Jurkat, Clone E6-1 (cell line): Measurements from ENCODE around the gene CFAP100.

ENCODE experiments used
- DNase-seq: peaks from one replicate; pipeline ENCODE4 v3.0.0-alpha.2; 2011; ENCODE audit warnings: low read depth, low spot score
- H3K4me3 ChIP-seq: 2 replicates; pipeline ENCODE4 v1.5.1; 2011; ENCODE audit warnings: mild to moderate bottlenecking, low read length, control low read depth, moderate library complexity

CFAP100 gene

DNA sequence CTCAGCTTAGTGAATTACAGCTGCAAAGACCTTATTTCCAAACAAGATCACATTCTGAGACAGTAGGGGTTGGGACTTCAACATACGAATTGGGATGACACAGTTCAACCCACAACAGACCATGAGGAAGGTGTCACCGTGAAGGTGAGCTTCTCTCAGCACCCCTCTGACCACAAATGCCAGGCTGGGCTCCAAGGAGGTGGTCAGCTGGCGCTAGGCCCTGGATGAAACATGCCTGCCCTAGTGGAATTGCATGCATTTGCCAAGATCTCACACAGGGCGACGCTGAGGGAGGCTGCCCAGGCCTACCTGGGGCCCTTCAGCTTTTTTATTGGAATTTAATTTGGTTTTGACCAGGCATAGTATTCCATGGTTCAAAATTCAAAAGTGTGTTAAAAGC lies 1.8 kb downstream of the CFAP100 start:
- no peak overlapping the region for H3K4me3 ChIP-seq
- no peak for DNase-seq

GRCh38 chr3:126397610-126398422 lies 3.1 kb downstream of the CFAP100 start:
- no peak overlapping the region for H3K4me3 ChIP-seq
- no peak for DNase-seq

DNA sequence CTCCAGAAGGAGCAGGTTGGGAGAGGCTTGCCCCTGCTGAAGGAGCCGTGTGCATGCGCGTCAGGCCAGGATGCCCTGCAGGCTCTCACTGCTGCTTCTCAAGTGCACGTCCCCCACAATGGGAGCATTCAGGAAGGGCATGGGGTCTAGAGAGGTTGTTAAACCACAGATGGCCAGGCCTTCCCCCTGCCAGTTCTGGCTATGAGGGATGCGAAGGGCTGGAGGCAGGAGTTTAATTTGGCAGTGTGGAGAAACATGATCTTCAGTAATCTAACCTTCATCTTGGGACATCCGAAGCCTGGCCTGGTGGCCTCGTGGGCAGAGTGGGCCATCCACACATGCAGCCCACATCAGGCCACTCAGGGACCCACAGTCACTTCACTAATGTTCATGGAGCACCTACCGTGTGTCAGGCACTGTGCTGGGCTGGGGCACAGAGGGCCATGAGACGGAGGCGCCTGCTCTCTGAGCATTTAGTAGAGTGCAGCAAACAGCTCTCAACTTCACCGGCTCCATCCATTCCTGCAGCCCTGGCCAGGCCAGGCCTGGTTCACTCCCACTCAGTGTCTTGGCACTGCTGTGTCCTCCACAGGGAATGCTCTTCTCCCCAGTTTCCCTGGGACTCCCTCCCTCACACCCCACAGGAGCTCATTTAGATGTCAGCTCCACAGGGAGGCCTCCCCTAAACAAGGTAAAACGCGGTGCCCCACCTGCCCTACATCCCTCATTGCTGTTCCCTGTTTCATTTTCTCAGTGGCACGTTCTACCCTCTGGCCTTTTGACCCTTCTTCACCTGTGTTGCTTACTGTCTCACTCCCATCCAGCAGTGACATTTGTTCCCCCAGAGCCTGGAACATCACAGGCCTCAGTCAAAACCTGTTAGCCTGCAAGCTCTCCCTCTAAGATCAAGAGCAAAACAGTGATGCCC lies 4.0 kb downstream of the CFAP100 start:
- no peak overlapping the region for H3K4me3 ChIP-seq
- DNase-seq = no peak

GRCh38 chr3:126399351-126399735 lies 4.6 kb downstream of the CFAP100 start:
- no peak for DNase-seq
- no peak overlapping the region for H3K4me3 ChIP-seq

DNA sequence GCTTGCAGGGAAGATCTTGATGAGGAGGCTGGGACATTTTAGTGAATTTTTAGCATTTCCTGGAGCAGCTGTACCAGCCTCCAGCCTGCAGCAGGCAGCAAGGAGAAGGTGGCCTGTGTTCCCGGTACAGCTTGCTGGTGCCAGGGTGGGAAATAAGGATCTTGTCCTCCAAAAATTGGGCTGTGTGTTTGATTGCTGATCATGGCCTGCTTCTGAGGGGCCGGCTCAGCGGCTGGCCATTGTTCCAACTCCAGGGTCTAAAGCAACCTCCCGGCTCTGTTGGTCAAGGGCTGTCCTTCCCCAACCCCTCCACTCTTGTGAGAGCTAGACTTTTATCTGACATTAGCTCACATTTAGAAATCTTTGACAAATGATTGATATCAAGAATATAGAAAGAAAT lies 5.0 kb downstream of the CFAP100 start:
- no peak overlapping the region for H3K4me3 ChIP-seq
- DNase-seq = no peak

- DNase-seq = no peak
- no peak overlapping the region for H3K4me3 ChIP-seq
These were observed 7.0 kb downstream of the CFAP100 start for GRCh38 chr3:126401611-126402160.

DNA sequence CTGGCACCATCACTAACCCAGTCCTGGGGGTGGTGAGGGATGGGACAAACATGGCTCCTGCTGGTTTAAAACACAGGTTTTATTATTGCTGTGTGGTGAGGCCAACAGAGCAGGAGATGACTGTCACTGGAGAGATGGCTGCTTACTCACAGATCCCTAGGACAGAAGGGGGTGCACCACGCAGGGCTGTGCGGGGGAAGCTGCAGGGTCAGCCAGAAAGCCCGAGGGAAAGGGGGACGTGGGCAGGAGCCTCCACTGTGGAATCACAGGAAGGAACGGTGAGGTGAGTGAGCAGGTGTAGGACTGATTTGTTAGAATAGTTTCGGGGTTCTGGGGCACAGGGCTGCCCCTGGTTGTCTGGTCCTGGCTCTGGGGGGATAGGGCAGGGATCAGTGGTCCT lies 7.5 kb downstream of the CFAP100 start:
- no peak overlapping the region for H3K4me3 ChIP-seq
- DNase-seq = no peak

GRCh38 chr3:126402666-126403302 lies 8.1 kb downstream of the CFAP100 start:
- no peak overlapping the region for H3K4me3 ChIP-seq
- DNase-seq = no peak

GRCh38 chr3:126406389-126407296 lies 11.9 kb downstream of the CFAP100 start:
- no peak overlapping the region for H3K4me3 ChIP-seq
- no peak for DNase-seq

DNA sequence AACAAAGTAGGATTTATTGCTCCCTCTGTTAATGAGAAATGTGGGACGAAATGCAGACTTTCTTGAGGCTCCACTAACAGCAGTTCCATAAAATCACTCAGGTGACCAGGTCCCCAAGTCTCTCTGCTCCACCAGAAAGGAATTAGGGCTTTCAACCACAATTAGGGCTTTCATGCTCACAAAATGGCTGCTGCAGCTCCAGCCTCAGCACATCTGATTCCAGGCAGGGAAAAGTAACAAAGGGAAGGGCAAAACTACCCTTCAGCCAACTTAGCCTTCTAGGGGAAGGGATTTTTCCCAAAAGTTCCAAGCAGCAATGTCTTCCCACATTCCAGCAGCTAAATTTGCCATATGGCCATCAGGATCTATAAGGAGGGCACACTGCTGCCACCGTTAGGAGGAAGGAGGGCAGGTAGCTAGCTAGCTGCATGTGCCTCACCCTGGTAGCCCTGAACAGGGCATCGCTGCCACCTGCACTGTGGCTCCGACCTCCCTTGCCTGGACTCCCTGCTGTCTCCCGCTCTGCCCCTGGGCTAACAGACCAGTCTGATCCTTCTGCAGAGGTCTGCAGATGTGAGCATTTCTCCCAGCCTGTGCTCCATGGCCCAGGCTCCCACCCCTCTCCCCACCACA lies 12.8 kb downstream of the CFAP100 start:
- no peak for DNase-seq
- no peak overlapping the region for H3K4me3 ChIP-seq

- no peak overlapping the region for H3K4me3 ChIP-seq
- DNase-seq = no peak
These were observed 13.4 kb downstream of the CFAP100 start for GRCh38 chr3:126408099-126408498.

- DNase-seq = no peak
- H3K4me3 ChIP-seq = no peak overlapping the region
These were observed 18.4 kb downstream of the CFAP100 start for GRCh38 chr3:126412841-126413692.

DNA sequence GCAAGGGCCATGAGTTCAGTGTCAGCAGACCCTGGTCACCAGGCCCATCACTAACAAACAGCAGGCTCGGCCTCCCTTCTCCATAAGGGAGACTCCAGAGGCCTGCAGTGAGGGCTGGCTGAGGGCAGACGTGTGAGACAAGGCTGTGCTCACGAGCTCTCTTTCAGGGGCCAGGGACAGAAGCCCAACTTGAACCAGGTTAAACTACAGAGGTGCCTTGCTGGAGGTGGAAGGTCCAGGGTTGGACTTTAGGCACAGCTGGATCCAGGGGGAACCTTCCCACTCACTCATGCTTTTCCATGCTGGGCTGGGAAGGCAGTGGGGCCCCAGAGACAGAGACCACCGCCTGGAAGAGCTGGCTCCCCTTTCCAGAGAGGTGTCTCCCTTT lies 19.0 kb downstream of the CFAP100 start:
- no peak overlapping the region for H3K4me3 ChIP-seq
- DNase-seq = no peak

DNA sequence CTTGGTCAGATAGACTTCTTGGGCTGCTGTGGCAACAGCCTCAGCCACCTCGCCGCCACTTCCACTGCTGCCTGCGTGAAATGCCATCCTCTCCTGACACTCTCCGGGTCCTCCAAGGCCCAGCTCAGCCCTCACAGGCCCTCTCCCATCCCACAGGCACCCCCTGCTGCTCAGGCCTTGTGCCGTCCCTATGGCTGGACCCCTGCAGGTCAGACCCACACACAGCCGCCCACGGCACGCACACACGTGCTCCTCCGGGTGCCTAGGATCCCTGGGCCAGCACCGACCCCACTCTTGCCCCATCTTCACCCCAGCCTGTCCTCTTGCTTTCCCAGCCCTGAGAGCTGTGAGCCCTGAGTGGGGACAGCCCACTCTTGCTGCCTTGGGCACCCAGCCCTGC lies 19.7 kb downstream of the CFAP100 start:
- no peak overlapping the region for H3K4me3 ChIP-seq
- DNase-seq = no peak

- no peak for DNase-seq
- H3K4me3 ChIP-seq = no peak overlapping the region
These were observed 20.4 kb downstream of the CFAP100 start for GRCh38 chr3:126414961-126415660.

GRCh38 chr3:126415661-126416591 lies 21.2 kb downstream of the CFAP100 start:
- H3K4me3 ChIP-seq = no peak overlapping the region
- no peak for DNase-seq
